ENCODE results near the gene FBXO3. TPM values are rescaled to one million over a fixed set of nuclear protein-coding genes. Genes with fewer than 3 reads are reported as not detected.

FBXO3 gene
- total and polyA plus RNA-seq, 9 of the 15 experiments (the other 6 are each of a cell fraction or from before 2014, with no cell fraction given): 11.6 to 59.3 (median 29.2) TPM

- TF ChIP-seq TEAD4 (IDR thresholded peaks at IDR 0.05; ENCODE audit: low read length): peak; percentile 96
- no peak for TF ChIP-seq TEAD4 (CRISPR knock-in tag; IDR thresholded peaks at IDR 0.05; ENCODE audit: borderline replicate concordance)
- no peak for TF ChIP-seq SAP30 (IDR thresholded peaks at IDR 0.05; ENCODE audit: borderline replicate concordance, insufficient read depth, low read depth, low read length, poor library complexity, severe bottlenecking)
- TF ChIP-seq CC2D1A (IDR thresholded peaks at IDR 0.05): peak; percentile 87; the same call in 1 of the 2 replicates
- TF ChIP-seq HDAC2 (IDR thresholded peaks at IDR 0.05): peak; percentile 70
- peak; percentile 38; the same call in 1 of the 2 replicates for TF ChIP-seq ATF3 (IDR thresholded peaks at IDR 0.05)
- no peak for TF ChIP-seq ATF3 (CRISPR knock-in tag; conservative IDR thresholded peaks at IDR 0.05)
- TF ChIP-seq MNT (conservative IDR thresholded peaks at IDR 0.05): peak; percentile 52 to 68; a peak in 2 of 4 replicates
- TF ChIP-seq C11orf30 (IDR thresholded peaks at IDR 0.05; ENCODE audit: low read depth): peak; percentile 64
- TF ChIP-seq MBD1 (CRISPR knock-in tag; IDR thresholded peaks at IDR 0.05): no peak
- peak; percentile 38 for TF ChIP-seq HNRNPLL (IDR thresholded peaks at IDR 0.05; ENCODE audit: low read depth, low read length, poor library complexity, severe bottlenecking)
- TF ChIP-seq TCF7L2 (IDR thresholded peaks at IDR 0.05; ENCODE audit: low read depth, low read length): no peak
- no peak for TF ChIP-seq ATF1 (CRISPR knock-in tag; IDR thresholded peaks at IDR 0.05)
- TF ChIP-seq ATF1 (tag; IDR thresholded peaks at IDR 0.05): peak; percentile 51
- TF ChIP-seq NFIC (IDR thresholded peaks at IDR 0.05): peak; percentile 85
- peak; percentile 36 for TF ChIP-seq TAF9B (IDR thresholded peaks at IDR 0.05; ENCODE audit: partially characterized antibody)
- TF ChIP-seq CBFA2T3 (IDR thresholded peaks at IDR 0.05): peak; percentile 97
- TF ChIP-seq PRDM10 (IDR thresholded peaks at IDR 0.05; ENCODE audit: partially characterized antibody): peak; percentile 42
- peak; percentile 96 for TF ChIP-seq TCF3 (CRISPR knock-in tag; IDR thresholded peaks at IDR 0.05)
- peak; percentile 94 for TF ChIP-seq SMARCE1 (IDR thresholded peaks at IDR 0.05)
Measured at GRCh38 chr11:33737362-33737821, 36.9 kb downstream of the FBXO3 start (continued).
